HG03342 (cell line): ENCODE results near the gene MST1R.
A peak's percentile ranks its signal among the peaks of the same experiment; 100 is the strongest.

Experiments
- ATAC-seq: cut with Tn5 transposase; IDR thresholded peaks from one replicate; pipeline ENCODE4 v1.9.1; 2021; ENCODE audit warnings: mild to moderate bottlenecking, moderate library complexity; ENCODE audit not compliant: unreplicated experiment

The MST1R gene

GRCh38 chr3:49879721-49880120, 24.0 kb downstream of the MST1R start:
- no peak for ATAC-seq

DNA sequence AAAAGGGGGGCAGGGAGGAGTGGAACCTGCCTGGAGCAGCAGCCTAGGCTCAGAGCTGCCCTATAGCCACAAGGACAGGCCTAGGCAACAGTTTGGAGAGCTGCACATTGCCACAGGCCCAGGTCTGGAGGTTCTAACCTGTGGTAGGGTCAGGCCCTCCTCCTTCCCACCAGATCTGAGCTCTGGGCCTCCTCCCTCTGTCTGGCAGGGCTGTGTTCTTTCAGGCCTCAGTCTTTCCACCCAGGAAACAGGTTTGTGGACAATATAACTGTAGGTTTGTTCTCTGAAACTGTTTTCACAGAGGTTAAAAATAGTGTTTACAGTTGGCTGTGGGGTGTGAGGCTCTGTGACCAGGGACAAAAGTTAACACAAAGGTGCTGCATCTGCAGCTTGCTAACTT, 25.0 kb downstream of the MST1R start:
- ATAC-seq, result no peak

GRCh38 chr3:49877716-49878115, 26.0 kb downstream of the MST1R start:
- ATAC-seq, result no peak

GRCh38 chr3:49876567-49876966, 27.1 kb downstream of the MST1R start:
- ATAC-seq, result no peak

- ATAC-seq, result no peak
These were observed 30.1 kb downstream of the MST1R start for GRCh38 chr3:49873623-49874022.

- ATAC-seq, result no peak
These were observed 30.8 kb downstream of the MST1R start for GRCh38 chr3:49872801-49873281.

DNA sequence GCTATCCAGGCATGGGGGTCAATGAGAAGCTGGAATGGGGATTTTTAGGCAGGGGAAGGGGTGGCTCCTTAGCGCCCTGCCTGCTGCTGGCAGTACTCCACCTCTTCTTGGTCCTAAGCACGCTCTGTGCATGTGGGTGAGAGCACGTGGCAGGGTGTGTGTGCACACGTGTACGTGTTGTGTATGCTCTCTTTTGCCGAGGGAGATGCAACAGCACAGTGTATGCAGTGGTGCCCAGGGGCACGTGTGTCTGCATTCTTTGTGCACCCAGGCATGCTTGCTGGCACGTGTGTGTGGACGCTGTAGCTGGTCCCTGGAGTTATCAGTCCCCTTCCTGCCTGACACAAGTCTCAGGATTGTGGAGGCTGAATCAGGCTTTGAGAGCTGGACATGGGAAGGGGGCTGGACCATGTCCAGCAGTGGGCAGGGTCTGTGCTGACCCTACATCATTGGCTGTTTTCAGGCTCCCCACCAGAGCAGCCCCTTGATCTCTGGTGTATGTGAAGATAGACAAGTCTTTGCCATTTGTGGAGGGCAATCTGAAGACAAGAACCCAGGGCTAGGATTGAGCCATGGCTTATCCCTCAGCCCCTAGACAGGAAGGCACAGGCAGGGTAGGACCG, 32.0 kb downstream of the MST1R start:
- ATAC-seq, result no peak

- no peak for ATAC-seq
These were observed 34.0 kb downstream of the MST1R start, which contains the start of gene CAMKV for GRCh38 chr3:49869525-49870126. TSS of gene CAMKV (minus strand) at chr3:49869906. CDS start at chr3:49862388, 7,518 bp downstream.

GRCh38 chr3:49868862-49869466, 34.7 kb downstream of the MST1R start:
- no peak for ATAC-seq

DNA sequence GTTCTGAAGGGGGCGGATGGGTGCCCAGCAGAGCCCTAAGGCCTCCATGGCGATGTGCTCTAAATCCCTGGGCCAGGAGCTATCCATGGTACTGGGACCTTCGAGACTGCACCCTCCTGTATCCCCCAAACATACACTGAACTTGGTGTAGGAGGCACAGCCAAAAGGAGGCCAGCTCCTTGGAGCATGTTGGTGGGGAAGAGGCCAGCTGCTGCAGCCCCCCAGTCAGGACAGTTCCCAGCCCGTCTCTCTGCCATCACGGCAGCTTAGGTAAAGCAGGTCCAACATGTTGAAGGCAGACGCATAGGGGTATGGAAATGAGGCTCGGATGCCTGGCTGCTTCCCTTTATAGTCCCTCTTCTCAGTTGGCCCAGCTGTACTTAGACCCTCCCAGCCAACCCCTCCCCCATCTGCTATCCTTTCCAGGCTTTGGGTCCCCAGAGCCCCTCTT, 35.8 kb downstream of the MST1R start:
- ATAC-seq, result no peak

DNA sequence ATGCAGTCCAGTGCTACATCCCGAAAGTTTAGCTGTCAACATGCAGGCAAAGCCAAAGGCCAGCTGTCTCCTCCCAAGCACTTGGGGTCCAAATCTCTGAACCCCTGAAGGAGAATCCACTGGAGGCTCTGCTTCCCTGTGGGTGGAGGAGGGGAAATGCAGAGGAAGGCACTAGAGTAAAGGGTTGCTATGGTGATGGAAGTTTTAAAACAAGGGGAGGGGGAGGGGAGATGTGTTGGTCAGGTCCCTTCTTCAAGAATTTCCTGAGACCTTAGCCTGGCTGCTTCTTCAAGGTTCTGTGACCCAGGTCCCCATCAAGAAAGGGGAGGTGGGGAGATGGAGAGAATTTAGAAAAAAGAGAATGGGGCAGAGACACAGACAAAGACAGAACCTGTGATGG, 36.3 kb downstream of the MST1R start:
- no peak for ATAC-seq

DNA sequence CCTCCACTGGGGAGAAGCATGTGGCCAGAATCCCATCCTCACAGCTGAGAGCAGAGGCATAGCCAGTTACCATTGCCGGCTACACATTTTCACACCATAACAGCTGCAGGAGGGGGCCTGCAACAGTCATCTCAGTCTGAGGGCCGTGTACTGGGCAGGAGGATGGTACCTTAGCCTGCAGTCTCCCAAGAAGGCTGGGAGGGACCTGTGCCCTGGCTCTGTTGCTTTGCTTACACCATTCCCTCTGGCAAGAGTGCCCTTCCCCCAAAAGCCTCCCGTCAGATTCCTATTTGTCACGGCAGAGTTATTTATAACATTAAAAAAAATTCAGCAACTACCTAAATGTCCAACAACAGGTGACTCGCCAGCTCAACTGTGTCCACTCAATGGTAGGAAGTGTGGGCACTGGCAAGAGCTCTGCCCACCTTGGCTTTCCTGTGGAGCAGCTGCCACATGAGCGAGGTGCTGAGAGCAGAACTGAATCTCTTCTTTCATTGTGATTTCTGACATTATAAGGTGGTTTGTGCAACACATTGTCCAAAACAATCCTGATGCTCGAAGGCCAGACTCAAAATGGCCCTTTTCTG, 38.4 kb downstream of the MST1R start:
- ATAC-seq, result no peak

- ATAC-seq, result no peak
These were observed 39.2 kb downstream of the MST1R start for GRCh38 chr3:49864505-49864904.

- no peak for ATAC-seq
These were observed 43.9 kb downstream of the MST1R start for GRCh38 chr3:49859576-49860305.

DNA sequence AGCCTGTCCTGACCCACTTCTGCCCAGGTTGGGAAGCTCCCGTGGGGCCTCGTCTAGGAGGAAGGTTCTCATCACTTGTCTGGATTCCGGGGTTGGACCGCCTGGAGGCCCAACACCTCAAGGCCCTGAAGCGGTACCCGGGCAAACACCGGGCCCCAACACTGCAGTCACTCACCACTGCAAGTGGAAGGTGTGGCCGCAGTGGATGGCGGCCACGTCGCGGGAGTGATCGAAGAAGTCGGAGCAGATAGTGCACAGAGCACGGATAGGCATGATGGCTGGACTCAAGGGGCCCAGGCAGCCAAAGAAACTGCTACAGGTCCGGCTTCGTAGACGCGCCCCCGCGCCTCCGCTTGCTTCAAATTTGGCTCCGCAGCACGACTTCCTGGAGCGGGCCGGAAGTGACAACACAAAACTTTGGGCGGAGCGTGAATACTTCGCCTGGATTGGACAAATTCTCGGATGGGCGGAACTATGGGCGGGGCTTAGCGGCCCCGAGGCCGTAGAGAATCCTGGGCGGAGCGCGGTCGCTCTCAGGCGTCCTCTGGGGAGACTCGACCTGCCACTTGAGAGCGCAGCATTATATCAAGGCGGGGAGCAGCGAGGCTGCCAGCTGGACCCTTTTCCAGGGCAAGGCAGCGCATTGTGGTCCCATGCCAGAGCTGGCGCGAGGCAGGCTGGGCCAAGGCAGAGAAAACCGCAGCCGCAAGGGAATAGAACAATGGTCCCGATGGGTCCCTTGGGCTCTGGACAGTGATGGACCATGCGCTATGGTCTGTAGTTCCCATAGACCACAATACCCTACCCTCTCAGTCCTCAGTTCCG, 47.3 kb downstream of the MST1R start, which contains the start of gene TRAIP:
Gene TRAIP, minus strand, starts transcription at position 384 of the 825 bp plus-strand sequence. Its CDS starts 111 bp downstream, at position 273.
- ATAC-seq, result peak; percentile 90

DNA sequence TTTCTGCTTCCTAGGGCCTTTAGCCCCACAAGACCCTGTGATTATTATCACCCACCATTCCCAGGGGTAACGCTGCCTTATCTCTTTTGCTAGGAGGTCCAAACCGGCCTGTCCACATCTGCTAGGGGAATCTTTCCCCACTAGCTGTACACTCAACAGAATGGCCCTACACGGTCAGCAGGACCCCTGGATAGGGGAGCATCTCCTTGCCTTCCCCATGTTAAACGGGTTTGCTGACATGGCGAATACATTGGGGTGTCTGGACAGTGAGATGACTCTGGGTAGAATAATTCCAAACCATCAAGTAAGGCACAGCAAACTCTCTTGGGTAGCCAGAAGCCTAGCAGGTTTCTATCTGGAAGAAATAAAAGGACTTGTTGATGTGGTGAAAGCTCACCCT, 48.0 kb downstream of the MST1R start:
- no peak for ATAC-seq

- no peak for ATAC-seq
These were observed 58.0 kb downstream of the MST1R start for GRCh38 chr3:49845694-49846093.

DNA sequence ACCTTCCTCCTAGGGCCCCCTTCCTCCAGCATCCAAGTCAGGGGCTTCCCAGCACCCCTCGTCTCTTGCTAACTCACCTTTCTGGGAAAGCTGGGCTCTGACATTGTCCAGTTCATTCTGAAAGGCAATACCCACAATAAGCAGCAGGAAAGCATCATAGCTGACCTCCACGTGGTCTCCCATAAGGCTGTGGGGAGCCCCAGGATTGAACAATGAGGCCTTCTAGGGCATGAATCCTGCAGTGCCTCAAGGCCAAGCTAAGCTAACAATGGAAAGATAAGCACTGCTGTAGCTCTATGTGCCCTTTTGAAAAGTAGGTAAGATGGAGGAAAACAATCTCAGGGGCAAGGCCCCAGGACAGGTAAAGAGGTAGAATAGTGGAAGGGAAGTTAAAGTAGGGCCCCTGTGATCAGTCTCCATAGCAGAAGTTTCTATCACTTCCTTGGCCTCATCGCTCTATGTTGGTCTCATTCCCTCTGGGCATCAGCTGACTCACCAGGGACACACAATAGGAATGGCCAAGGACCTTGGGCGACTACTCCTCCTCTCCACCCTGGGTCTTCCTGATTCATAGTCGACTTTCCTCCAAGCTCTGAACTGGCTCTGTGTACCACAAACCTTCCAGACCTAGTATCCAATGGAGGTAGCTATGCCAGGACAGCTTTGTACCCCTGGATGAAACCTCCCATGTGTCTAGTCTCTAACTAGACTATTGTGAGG, 59.0 kb downstream of the MST1R start:
- ATAC-seq, result no peak

- no peak for ATAC-seq
These were observed 60.7 kb downstream of the MST1R start for GRCh38 chr3:49842843-49843517.
